Kidney (tissue), 14 donors: Measurements from ENCODE around the gene CDYL. TPM values are rescaled to one million over a fixed set of nuclear protein-coding genes. Genes with fewer than 3 reads are reported as not detected.

Experiments
- DNase-seq, 5 donors: peaks; one replicate each; pipeline ENCODE4 v3.0.0-alpha.2; 2013 to 2020
- FAIRE-seq: peaks from 2 replicates; lab custom pipeline; 2012; peaks lifted over from hg19 to GRCh38; lab: Jason Lieb, UNC
- H3K27ac ChIP-seq, 2 donors: one replicate each; pipeline ENCODE4 v1.7.0; 2013; ENCODE audit warnings: low read depth in 2 of 2, low read length in 2 of 2, inconsistent platforms in 1 of 2
- H3K27me3 ChIP-seq: one replicate; pipeline ENCODE4 v1.7.1; 2013; ENCODE audit warnings: low read length, inconsistent platforms; ENCODE audit not compliant: control insufficient read depth, insufficient read depth
- H3K36me3 ChIP-seq, 3 donors: one replicate each; pipeline versions ENCODE4 v1.7.0 to v1.7.1; 2013; ENCODE audit warnings: low read length in 3 of 3, control low read depth in 1 of 3, inconsistent platforms in 1 of 3; ENCODE audit not compliant: insufficient read depth in 3 of 3, control insufficient read depth in 2 of 3
- H3K4me1 ChIP-seq, 3 donors: one replicate each; pipeline versions ENCODE4 v1.7.0 to v1.7.1; 2013; ENCODE audit warnings: low read length in 3 of 3, inconsistent platforms in 1 of 3, low read depth in 1 of 3; ENCODE audit not compliant: control insufficient read depth in 2 of 3, insufficient read depth in 2 of 3
- H3K4me3 ChIP-seq, 3 donors: one replicate each; pipeline versions ENCODE4 v1.7.0 to v1.8.1; 2013; ENCODE audit warnings: low read length in 3 of 3, control low read depth in 1 of 3, inconsistent platforms in 1 of 3
- H3K9ac ChIP-seq, 3 donors: one replicate each; pipeline versions ENCODE4 v1.7.0 to v1.7.1; 2013; ENCODE audit warnings: low read length in 3 of 3, control low read depth in 1 of 3, inconsistent platforms in 1 of 3
- H3K9me3 ChIP-seq, 3 donors: one replicate each; pipeline versions ENCODE4 v1.7.0 to v1.7.1; 2013; ENCODE audit warnings: low read length in 3 of 3, control low read depth in 1 of 3, inconsistent platforms in 1 of 3; ENCODE audit not compliant: control insufficient read depth in 2 of 3, insufficient read depth in 1 of 3
- CTCF ChIP-seq: IDR thresholded peaks from 3 replicates; pipeline ENCODE4 v1.5.1; 2012; ENCODE audit warnings: mild to moderate bottlenecking, moderate library complexity, borderline replicate concordance; ENCODE audit not compliant: insufficient read depth; ENCODE audit errors: extremely low read depth
- intact Hi-C: fragments of 100-400 bp; cut with DNase I; formaldehyde crosslinking; loops from one replicate; pipeline ENCODE4 v1.11.1; 2022
- polyA plus RNA-seq: library from polyadenylated mRNA; stranded (reverse); fragments of 350-450 nt; fragmentation: Illumina TruSeq; extraction: RNeasy Lipid Tissue Mini Kit (QIAGEN cat#74804); gene quantifications from one replicate; pipeline ENCODE4 v1.2.3, GENCODE V29; 2014; ENCODE audit warnings: low read depth, low replicate concordance; ENCODE audit not compliant: insufficient read depth
- total RNA-seq: library from RNA; stranded (reverse); fragmentation: NEBNext Ultra II Directional; extraction: Animal tissue kit (Norgen Biotek cat#: 25700); gene quantifications from one replicate; pipeline ENCODE4 v1.2.1, GENCODE V29; 2021
- donor health status: control.
- donor health status: control.
- donor health status: control.
- donor health status: control.
- donor health status: control.
- donor health status: DM: yes; HTN: yes; CAD: no.
- donor health status: Normal renal cell carcinoma (clear cell type).

CDYL gene
- total and polyA plus RNA-seq, 2 donors from 2014 or later = 7.4 to 46.8 TPM

GRCh38 chr6:4773181-4773580, 3.0 kb upstream of the CDYL start:
- TF ChIP-seq CTCF = no peak
- Histone ChIP-seq H3K27me3 (peaks cover 2% of the 10 kb centered on the region), H3K36me3 (no peaks in the 10 kb centered on the region), H3K27ac (no peak overlapping the region), H3K9ac (no peak overlapping the region), H3K9me3 (no peaks in the 10 kb centered on the region), H3K4me1 (peaks cover 0 to 4% (median 3%) of the 10 kb centered on the region in 3 donors), H3K4me3 (no peak overlapping the region)
- FAIRE-seq (no peak), DNase-seq (no peak)
- intact Hi-C loops = no loop called here

GRCh38 chr6:4774296-4774695, 1.9 kb upstream of the CDYL start:
- intact Hi-C loops = no loop called here
- H3K27me3 ChIP-seq = peaks cover 2% of the 10 kb centered on the region
- DNase-seq (no peak), FAIRE-seq (no peak)
- H3K27ac ChIP-seq = no peak overlapping the region
- H3K4me3 ChIP-seq = peak overlapping the region in 2 of 3 donors; percentile 43 to 75
- no peaks in the 10 kb centered on the region for H3K9me3 ChIP-seq
- TF ChIP-seq CTCF = no peak
- H3K36me3 ChIP-seq = no peaks in the 10 kb centered on the region
- no peak overlapping the region for H3K9ac ChIP-seq
- peaks cover 0 to 6% (median 4%) of the 10 kb centered on the region in 3 donors for H3K4me1 ChIP-seq

- H3K27ac ChIP-seq = peak overlapping the region; percentile 19 to 40
- peak overlapping the region in 2 of 3 donors; percentile 4 to 68 for H3K9ac ChIP-seq
- no peaks in the 10 kb centered on the region for H3K36me3 ChIP-seq
- no peaks in the 10 kb centered on the region for H3K9me3 ChIP-seq
- DNase-seq (peak in 4 of 5 donors; percentile 33 to 79 (median 40)), FAIRE-seq (no peak)
- TF ChIP-seq CTCF = no peak
- H3K4me3 ChIP-seq = peak overlapping the region; percentile 42 to 75 (median 43)
- intact Hi-C loops = no loop called here
- peaks cover 0 to 6% (median 4%) of the 10 kb centered on the region in 3 donors for H3K4me1 ChIP-seq
- H3K27me3 ChIP-seq = peaks cover 2% of the 10 kb centered on the region
Measured at GRCh38 chr6:4774715-4775493, 1.3 kb upstream of the CDYL start.
